ENCODE data around the gene NMNAT1.
"Not testable (repeated sequence)": the region's sequence is repeated elsewhere in the genome, so short reads cannot be mapped to it uniquely, and the experiment has no call there.

The NMNAT1 gene

GRCh38 chr1:9942939-9943788, at the start of gene NMNAT1, which contains the start of gene LZIC:
NMNAT1 (plus strand) TSS chr1:9943475; CDS start chr1:9972074, 28,599 bp downstream.
LZIC (minus strand) TSS chr1:9943391; CDS start chr1:9936619, 6,772 bp downstream.
- DNase-seq = peak; percentile 84

GRCh38 chr1:9894115-9894514, 49.2 kb upstream of the NMNAT1 start:
- DNase-seq = no peak

GRCh38 chr1:9900142-9901043, 42.9 kb upstream of the NMNAT1 start:
- peak; percentile 85 for DNase-seq

GRCh38 chr1:9901148-9902059, 41.9 kb upstream of the NMNAT1 start:
- DNase-seq = no peak

GRCh38 chr1:9902060-9902452, 41.2 kb upstream of the NMNAT1 start:
- no peak for DNase-seq

- DNase-seq = no peak
Observed at GRCh38 chr1:9903801-9904527, 39.3 kb upstream of the NMNAT1 start.

GRCh38 chr1:9904596-9904995, 38.7 kb upstream of the NMNAT1 start:
- DNase-seq = no peak

- DNase-seq = no peak
Observed at GRCh38 chr1:9905010-9905409, 38.3 kb upstream of the NMNAT1 start.

- no peak for DNase-seq
Observed at GRCh38 chr1:9906466-9906865, 36.8 kb upstream of the NMNAT1 start.

GRCh38 chr1:9907441-9907840, 35.8 kb upstream of the NMNAT1 start:
- DNase-seq = no peak

- DNase-seq = no peak
Observed at GRCh38 chr1:9908871-9909233, 34.4 kb upstream of the NMNAT1 start.

- DNase-seq = peak; percentile 38
Observed at GRCh38 chr1:9909234-9910046, 33.8 kb upstream of the NMNAT1 start.

GRCh38 chr1:9910076-9910422, 33.2 kb upstream of the NMNAT1 start, which contains the start of gene CTNNBIP1:
CTNNBIP1 (minus strand) TSS chr1:9910269; CDS start chr1:9872064, 38,205 bp downstream.
- no peak for DNase-seq

GRCh38 chr1:9910423-9911178, 32.7 kb upstream of the NMNAT1 start:
- DNase-seq = peak; percentile 98

GRCh38 chr1:9912264-9912936, 30.9 kb upstream of the NMNAT1 start:
- DNase-seq = no peak

GRCh38 chr1:9914610-9914937, 28.7 kb upstream of the NMNAT1 start:
- no peak for DNase-seq

GRCh38 chr1:9916452-9916851, 26.8 kb upstream of the NMNAT1 start:
- DNase-seq = no peak

GRCh38 chr1:9917495-9917894, 25.8 kb upstream of the NMNAT1 start:
- DNase-seq = not testable (repeated sequence)

GRCh38 chr1:9917901-9918300, 25.4 kb upstream of the NMNAT1 start:
- DNase-seq = no peak

- DNase-seq = no peak
Observed at GRCh38 chr1:9920606-9921005, 22.7 kb upstream of the NMNAT1 start.

All from NCI-H1105 (cell line).